Thyroid gland (tissue), 4 donors: ENCODE data around the gene CAVIN2.

Experiments
- POLR2A ChIP-seq, 2 donors: fragments of 450-650 bp; IDR thresholded peaks; one replicate each; pipeline ENCODE4 v1.6.1; 2017; ENCODE audit warnings: antibody characterized with exemption in 2 of 2, mild to moderate bottlenecking in 2 of 2, moderate library complexity in 1 of 2
- TF ChIP-seq, protein P1 (sequence below), 6 experiments: fragments of 200-600 bp in 3 of 6; fragments of 450-650 bp in 3 of 6; sonication (generic) in 3 of 6; IDR thresholded peaks; one replicate each; pipeline ENCODE4 v1.5.1; 2016 to 2019; ENCODE audit warnings: antibody characterized with exemption in 6 of 6, mild to moderate bottlenecking in 2 of 6, inconsistent platforms in 1 of 6, moderate library complexity in 1 of 6

DNA sequence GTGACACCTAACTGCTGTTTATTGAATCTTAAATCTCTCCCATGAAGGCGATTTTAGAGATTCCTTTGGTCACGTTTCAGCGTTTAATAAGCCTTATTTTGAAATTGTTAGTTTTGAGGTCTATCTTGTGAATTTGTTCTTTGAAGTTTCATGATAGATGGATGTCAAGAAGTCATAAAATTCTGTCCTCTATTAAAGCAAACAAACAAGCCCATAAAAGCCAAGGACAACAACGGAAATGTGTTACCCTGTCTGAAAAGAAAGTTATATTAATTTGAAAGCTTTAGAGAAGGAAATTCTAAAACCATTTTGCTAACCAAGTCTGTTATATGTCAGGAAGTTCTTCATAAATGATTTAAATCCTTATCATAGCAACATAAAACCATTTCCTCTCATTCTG lies 7.0 kb upstream of the CAVIN2 start:
- no peak for TF ChIP-seq POLR2A (IDR thresholded peaks at IDR 0.05)
- TF ChIP-seq, protein P1, sequence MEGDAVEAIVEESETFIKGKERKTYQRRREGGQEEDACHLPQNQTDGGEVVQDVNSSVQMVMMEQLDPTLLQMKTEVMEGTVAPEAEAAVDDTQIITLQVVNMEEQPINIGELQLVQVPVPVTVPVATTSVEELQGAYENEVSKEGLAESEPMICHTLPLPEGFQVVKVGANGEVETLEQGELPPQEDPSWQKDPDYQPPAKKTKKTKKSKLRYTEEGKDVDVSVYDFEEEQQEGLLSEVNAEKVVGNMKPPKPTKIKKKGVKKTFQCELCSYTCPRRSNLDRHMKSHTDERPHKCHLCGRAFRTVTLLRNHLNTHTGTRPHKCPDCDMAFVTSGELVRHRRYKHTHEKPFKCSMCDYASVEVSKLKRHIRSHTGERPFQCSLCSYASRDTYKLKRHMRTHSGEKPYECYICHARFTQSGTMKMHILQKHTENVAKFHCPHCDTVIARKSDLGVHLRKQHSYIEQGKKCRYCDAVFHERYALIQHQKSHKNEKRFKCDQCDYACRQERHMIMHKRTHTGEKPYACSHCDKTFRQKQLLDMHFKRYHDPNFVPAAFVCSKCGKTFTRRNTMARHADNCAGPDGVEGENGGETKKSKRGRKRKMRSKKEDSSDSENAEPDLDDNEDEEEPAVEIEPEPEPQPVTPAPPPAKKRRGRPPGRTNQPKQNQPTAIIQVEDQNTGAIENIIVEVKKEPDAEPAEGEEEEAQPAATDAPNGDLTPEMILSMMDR (IDR thresholded peaks at IDR 0.05) = no peak
